HG02759 (cell line): ENCODE results near the gene CALHM2.
A peak's percentile ranks its signal among the peaks of the same experiment; 100 is the strongest.

Experiments used
- ATAC-seq: cut with Tn5 transposase; IDR thresholded peaks from one replicate; pipeline ENCODE4 v1.9.1; 2021; ENCODE audit warnings: mild to moderate bottlenecking, moderate library complexity; ENCODE audit not compliant: unreplicated experiment

The CALHM2 gene

DNA sequence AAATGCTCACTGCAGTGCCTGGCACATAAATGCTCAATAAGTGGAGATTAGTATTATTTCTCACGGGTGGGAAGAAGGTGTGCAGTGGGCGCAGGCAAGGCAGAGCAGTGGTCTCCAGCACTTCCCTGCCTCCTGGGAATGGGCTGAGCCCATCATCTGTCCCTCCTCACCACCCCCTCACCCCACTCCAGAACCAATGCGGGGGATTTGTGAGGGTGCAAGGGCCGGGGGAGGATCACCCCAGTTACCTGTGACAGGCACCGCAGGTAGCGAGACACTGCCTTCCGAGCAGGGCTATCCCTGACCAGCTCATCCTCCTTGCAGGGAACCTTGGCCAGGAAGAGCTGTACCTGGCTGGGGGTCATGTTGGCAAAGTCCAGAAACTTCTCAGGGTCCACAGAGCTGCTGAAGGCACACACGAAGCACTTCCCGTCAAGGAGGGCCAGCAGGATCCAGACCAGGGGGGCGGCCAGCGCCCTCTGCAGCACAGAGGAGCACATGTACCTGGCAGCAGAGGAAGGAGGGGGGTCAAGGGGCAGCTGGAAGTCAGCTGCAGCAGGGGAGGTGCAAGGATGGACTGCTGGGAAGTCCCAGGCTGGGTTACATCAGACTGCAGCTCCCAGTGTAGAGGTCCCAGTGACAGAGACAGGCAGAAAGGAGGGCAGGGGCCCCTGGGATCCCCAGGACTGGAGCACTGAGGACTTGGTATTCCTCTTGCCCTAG, 24.0 kb upstream of the CALHM2 start:
- ATAC-seq, result peak; percentile 44

GRCh38 chr10:103475437-103475836, 23.3 kb upstream of the CALHM2 start:
- ATAC-seq, result no peak

- no peak for ATAC-seq
Observed at GRCh38 chr10:103474077-103474476, 21.9 kb upstream of the CALHM2 start.

GRCh38 chr10:103473261-103473671, 21.1 kb upstream of the CALHM2 start:
- no peak for ATAC-seq

GRCh38 chr10:103472005-103472404, 19.8 kb upstream of the CALHM2 start:
- ATAC-seq, result no peak

- peak; percentile 76 for ATAC-seq
Observed at GRCh38 chr10:103470761-103471653, 18.8 kb upstream of the CALHM2 start.

- no peak for ATAC-seq
Observed at GRCh38 chr10:103469201-103469600, 17.0 kb upstream of the CALHM2 start.

DNA sequence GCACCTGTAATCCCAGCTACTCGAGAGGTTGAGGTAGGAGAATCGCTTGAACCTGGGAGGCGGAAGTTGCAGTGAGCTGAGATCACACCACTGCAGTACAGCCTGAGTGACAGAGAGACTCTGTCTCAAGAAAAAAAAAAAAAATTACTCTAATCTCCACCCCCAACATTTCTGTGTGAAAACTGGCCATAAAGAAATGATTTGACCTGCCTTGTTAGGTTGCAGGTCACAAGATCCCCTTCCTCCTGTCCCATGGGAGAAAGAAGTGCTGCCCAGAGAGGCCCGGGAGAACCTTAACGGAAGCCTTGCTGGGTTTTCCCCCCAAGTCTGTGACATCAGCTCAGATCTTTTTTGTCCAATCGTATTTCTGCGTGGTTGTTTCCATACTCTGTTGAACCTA, 15.2 kb upstream of the CALHM2 start:
- ATAC-seq, result no peak

DNA sequence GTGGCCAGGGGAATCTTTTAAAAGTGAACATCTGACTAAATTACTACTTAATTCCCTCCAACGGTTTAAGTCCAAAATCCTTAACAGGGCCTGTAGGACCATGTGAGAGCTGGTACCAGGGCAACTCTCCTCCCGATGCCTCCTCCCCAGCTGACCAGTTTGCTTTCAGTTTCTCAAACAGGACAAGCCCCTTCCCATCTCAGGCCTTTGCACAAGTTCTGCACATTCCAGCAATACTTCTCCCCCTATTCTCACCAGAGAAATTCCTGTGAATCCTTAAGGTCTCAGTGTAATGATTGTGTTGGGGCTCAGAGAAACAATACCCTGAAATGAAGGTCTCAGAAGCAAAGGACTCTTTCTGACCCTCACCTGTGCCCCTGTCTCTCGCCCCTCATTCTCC, 14.6 kb upstream of the CALHM2 start:
- ATAC-seq, result no peak

DNA sequence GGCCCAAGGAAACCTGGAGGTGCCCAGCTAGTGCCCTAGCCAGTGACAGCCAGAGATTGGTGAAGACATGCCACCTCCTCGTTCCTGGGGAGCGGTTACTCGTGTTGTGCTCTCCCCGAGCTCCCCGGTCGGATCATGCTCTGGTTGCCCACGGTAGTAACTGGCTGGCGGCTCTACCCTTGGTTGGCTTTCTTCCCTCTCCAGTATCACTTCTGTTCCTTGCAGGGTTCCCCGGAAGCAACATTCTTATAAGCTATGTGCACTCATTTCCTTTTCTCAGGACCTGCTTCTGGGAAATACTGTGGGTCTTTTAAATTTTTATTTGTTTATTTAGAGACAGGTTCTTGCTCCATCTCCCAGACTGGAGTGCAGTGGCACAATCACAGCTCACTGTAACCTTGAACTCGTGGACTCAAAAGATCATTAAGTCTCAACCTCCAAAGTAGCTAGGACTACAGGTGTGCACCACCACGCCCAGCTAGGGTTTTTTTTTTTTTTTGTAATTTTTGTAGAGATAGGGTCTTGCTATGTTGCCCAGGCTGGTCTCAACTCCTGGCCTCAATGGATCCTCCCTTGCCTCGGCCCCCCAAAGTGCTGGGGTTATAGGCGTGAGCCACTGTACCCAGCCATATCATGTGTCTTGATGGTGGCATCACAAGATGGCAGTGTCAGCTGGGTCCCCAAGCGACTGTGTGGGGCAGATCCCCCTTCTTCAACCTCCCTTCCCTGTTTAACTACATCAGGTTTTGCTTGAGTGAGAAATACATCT, 13.4 kb upstream of the CALHM2 start:
- no peak for ATAC-seq

- no peak for ATAC-seq
Observed at GRCh38 chr10:103463499-103463898, 11.3 kb upstream of the CALHM2 start.

DNA sequence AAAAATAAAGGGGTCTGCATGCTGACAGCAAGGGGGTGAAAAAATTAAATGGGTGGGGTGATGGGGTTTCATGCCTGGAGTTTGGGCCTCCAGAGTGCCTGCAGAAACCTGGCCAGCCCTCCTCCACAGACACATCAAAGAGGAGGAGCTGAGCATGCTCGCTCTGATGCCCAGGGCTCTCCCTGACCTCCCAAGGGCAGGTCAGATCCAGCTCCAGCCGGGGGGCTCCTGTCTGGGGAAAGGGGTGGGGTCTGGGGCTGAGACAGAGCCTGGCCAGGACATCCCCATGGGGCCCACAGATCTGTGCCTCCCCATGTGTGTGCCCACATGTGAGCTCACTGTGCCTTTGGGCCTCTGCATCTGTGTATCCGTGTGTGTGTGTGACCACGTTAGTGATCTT, 7.4 kb upstream of the CALHM2 start:
- ATAC-seq, result no peak

DNA sequence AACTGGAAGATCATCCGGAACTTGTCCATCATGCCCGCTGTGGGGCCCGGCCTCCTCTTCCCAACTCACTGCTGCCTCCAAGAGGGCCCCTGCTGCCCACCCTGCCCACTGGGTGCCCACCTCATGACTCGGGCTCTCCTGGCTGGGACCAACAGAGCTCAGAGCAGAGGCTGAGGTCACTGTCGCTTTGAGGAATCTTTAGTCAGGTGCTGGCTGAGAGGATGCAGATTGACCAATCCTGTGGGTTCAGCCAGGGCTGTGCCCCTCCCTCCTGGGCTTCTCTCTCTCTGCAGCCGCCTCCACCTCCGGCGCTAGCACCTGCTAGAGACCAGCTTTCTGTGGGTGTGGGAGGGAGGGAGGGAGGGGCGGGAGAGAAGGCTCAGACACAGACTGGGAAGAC, 6.5 kb upstream of the CALHM2 start, which contains the start of gene CALHM1:
Gene CALHM1, minus strand, starts transcription at position 181 of the 400 bp plus-strand sequence. Its CDS starts 149 bp downstream, at position 32.
- ATAC-seq, result peak; percentile 75

- ATAC-seq, result no peak
Observed at GRCh38 chr10:103457896-103458583, 5.9 kb upstream of the CALHM2 start.

DNA sequence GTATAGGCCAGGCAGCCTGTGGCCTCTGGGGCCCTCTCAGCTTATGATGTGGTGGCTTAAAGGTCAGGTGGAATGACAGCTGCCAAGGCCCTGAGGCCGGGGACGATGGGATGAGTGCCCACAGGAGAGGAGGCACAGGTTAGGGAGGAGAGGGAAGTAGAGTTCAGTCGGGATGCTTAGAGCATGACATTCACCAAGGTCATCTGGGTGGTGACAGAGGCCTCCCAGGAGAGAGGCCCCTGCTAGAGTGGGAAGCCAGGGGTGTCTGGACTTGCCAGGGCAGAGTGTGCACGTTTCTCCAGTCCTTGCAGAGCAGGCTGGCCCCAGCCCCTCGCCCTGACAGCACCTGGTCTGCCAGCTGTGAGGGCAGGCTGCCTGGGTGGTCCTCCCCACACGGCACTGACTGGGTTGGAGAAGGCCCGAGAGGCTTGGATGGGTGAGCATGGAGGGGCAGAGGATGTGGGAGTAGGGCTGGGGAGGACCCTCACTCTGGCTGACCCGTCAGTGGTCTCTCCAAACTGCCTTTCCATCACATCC, 5.1 kb upstream of the CALHM2 start:
- no peak for ATAC-seq

DNA sequence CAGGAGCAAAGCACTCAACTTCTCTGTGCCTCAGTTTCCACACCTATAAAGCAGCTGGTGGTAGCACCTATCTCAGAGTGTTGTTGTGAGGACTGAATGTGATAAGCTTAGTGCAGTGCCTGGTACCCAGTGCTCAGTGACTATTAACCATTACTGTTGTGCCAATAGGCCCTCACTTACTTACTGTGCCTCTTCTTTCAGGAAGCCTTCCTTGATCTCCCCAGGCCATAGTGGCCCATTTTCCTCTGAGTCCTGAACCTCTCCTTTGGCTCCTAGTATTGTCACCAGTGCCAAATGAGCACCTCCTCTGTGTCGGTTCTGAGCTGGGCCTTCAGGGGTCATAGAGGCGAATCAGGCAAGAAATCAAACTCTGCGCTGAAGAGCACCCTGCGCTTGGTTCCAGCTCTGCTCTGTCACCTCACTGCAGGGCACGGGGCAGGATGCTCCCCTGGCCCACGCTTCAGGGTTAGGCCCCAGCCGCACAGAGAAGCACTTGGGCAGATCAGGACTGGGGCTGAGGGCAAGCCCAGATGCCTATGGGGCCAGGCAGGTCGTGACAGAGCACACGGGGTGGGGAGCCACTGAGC, 4.0 kb upstream of the CALHM2 start:
- no peak for ATAC-seq

DNA sequence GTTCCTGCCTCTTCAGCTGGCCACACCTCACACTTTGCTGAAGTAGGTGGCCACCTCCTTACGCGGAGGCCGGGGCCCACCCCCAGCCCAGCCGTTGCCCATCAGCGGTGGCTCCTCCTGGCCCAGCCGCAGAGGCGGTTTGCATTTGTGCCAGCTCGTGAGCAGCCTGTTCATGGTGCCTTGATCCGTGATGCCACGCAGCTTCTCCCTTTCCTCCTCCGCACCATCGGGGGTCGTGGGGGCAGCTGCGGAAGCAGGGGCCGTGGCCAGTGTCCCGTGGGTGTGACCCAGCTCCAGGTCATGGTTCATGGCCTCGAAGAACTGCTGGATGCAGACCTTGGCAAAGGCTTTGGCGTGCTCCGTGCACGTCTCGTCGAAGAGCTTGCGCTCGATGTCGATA, 3.1 kb upstream of the CALHM2 start:
- ATAC-seq, result no peak

GRCh38 chr10:103454026-103454425, 1.9 kb upstream of the CALHM2 start:
- no peak for ATAC-seq

GRCh38 chr10:103452506-103453230, 498 bp upstream of the CALHM2 start:
- ATAC-seq, result no peak
